ENCODE results near the gene SH3BGRL2. TPM values are rescaled to one million over a fixed set of nuclear protein-coding genes. Genes with fewer than 3 reads are reported as not detected.

SH3BGRL2 gene
- polyA plus RNA-seq, 6 donors from 2014 or later: 0.61 to 2.2 (median 1.8) TPM; not detected in 1

Other genes starting within 250 kb of the SH3BGRL2 start
- under 1 TPM in 5 of 6 donors, not detected in 1; 0.15 to 0.87 (median 0.40) TPM for gene LCA5, start 93.9 kb upstream of the SH3BGRL2 start, polyA plus RNA-seq (ENCODE audit: low read depth in 6 of 6)

Measured in naive B cell (primary cell).